Measurements from ENCODE around the gene RFK.

The RFK gene

GRCh38 chr9:76338418-76338817 is 55.8 kb downstream of the RFK start:
- Histone ChIP-seq H3K36me3 (ENCODE audit: insufficient read depth) (no peaks in the 10 kb centered on the region), H4K20me1 (ENCODE audit: insufficient read depth) (no peaks in the 10 kb centered on the region; the same call in 1 of the 2 replicates), H3K79me2 (ENCODE audit: insufficient read depth, low read depth) (no peaks in the 10 kb centered on the region), H3K4me1 (ENCODE audit: low read depth, poor library complexity, severe bottlenecking) (no peaks in the 10 kb centered on the region), H3K27ac (no peak overlapping the region), H3K4me3 (IDR thresholded peaks at IDR 0.05; ENCODE audit: insufficient read depth, low read depth, low read length) (no peak overlapping the region), H3K4me2 (no peak overlapping the region), H3K9ac (no peak overlapping the region), H2AFZ (ENCODE audit: low read depth) (no peak overlapping the region), H3K27me3 (ENCODE audit: insufficient read depth, low read depth) (no peaks in the 10 kb centered on the region)
- TF ChIP-seq CTCF (conservative IDR thresholded peaks at IDR 0.05; ENCODE audit: low read depth, low read length): no peak

- no peak for TF ChIP-seq CTCF (conservative IDR thresholded peaks at IDR 0.05; ENCODE audit: low read depth, low read length)
- Histone ChIP-seq H3K79me2 (ENCODE audit: insufficient read depth, low read depth) (no peaks in the 10 kb centered on the region), H3K4me1 (ENCODE audit: low read depth, poor library complexity, severe bottlenecking) (no peaks in the 10 kb centered on the region), H2AFZ (ENCODE audit: low read depth) (no peak overlapping the region), H3K36me3 (ENCODE audit: insufficient read depth) (no peaks in the 10 kb centered on the region), H3K4me2 (no peak overlapping the region), H3K27me3 (ENCODE audit: insufficient read depth, low read depth) (no peaks in the 10 kb centered on the region), H3K9ac (no peak overlapping the region), H3K27ac (no peak overlapping the region), H4K20me1 (ENCODE audit: insufficient read depth) (no peaks in the 10 kb centered on the region; the same call in 1 of the 2 replicates), H3K4me3 (IDR thresholded peaks at IDR 0.05; ENCODE audit: insufficient read depth, low read depth, low read length) (no peak overlapping the region)
Observed at GRCh38 chr9:76336027-76336426, 58.2 kb downstream of the RFK start.

Data from KMS-11 (cell line).